DOHH2 (cell line): Measurements from ENCODE around the gene IFI27L1.

ENCODE experiments used
- EZH2phosphoT487 ChIP-seq: fragments of 200-600 bp; sonication (generic); IDR thresholded peaks from 2 replicates; pipeline ENCODE4 v1.6.1; 2017; ENCODE audit warnings: borderline replicate concordance, mild to moderate bottlenecking, antibody characterized with exemption, low read length, moderate library complexity, mixed read lengths
- TF ChIP-seq, protein P1 (sequence below): fragments of 200-600 bp; sonication (generic); IDR thresholded peaks from one replicate; pipeline ENCODE4 v1.5.1; 2014; ENCODE audit warnings: antibody characterized with exemption, mild to moderate bottlenecking, low read depth, low read length; ENCODE audit not compliant: poor library complexity, severe bottlenecking

DNA sequence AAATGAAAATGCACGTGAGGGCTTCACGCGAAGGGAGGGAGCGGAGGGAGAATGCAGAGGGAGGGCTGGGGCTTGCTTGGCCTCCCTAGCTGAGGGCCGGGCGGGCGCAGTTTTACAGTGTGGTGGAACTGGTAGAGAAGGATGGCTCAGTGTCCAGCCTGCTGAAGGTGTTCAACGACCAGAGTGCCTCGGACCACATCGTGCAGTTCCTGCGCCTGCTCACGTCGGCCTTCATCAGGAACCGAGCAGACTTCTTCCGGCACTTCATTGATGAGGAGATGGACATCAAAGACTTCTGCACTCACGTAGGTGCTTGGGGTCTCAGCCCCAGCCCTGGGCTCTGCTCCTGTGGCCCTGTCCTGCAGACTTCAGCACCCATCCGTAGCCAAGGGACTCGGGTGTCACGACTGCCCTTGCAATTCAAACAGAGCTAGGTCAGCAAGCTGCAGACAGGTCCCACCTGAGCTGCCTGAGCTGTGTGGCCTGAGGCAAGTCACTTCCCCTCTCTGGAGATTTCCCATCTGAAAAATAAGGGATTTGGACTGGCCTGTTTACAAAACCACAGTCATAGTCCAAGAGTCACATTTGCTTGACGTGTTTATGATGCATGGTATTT is 36.5 kb upstream of the IFI27L1 start:
- TF ChIP-seq EZH2phosphoT487 = no peak
- TF ChIP-seq, protein P1, sequence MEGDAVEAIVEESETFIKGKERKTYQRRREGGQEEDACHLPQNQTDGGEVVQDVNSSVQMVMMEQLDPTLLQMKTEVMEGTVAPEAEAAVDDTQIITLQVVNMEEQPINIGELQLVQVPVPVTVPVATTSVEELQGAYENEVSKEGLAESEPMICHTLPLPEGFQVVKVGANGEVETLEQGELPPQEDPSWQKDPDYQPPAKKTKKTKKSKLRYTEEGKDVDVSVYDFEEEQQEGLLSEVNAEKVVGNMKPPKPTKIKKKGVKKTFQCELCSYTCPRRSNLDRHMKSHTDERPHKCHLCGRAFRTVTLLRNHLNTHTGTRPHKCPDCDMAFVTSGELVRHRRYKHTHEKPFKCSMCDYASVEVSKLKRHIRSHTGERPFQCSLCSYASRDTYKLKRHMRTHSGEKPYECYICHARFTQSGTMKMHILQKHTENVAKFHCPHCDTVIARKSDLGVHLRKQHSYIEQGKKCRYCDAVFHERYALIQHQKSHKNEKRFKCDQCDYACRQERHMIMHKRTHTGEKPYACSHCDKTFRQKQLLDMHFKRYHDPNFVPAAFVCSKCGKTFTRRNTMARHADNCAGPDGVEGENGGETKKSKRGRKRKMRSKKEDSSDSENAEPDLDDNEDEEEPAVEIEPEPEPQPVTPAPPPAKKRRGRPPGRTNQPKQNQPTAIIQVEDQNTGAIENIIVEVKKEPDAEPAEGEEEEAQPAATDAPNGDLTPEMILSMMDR = no peak
